Testis (tissue), 3 donors: Measurements from ENCODE around the gene RNF149. TPM values are rescaled to one million over a fixed set of nuclear protein-coding genes. Genes with fewer than 3 reads are reported as not detected.

Experiments used
- DNase-seq: peaks from one replicate; pipeline ENCODE4 v3.0.0-alpha.2; 2019
- H3K27ac ChIP-seq, 2 donors: fragments of 200-600 bp; sonication (generic); one replicate each; pipeline ENCODE4 v1.5.1; 2019
- H3K27me3 ChIP-seq: fragments of 200-600 bp; sonication (generic); one replicate; pipeline ENCODE4 v1.5.1; 2019
- H3K36me3 ChIP-seq: fragments of 200-600 bp; sonication (generic); one replicate; pipeline ENCODE4 v1.5.1; 2017; ENCODE audit warnings: low read depth; ENCODE audit errors: missing control alignments
- H3K4me1 ChIP-seq: fragments of 200-600 bp; sonication (generic); one replicate; pipeline ENCODE4 v1.5.1; 2019
- H3K4me3 ChIP-seq, 2 donors: fragments of 200-600 bp; sonication (generic); one replicate each; pipeline ENCODE4 v1.5.1; 2017 to 2019
- H3K9me3 ChIP-seq: fragments of 200-600 bp; sonication (generic); one replicate; pipeline ENCODE4 v1.5.1; 2017
- POLR2A ChIP-seq: fragments of 450-650 bp; IDR thresholded peaks from one replicate; pipeline ENCODE4 v1.6.1; 2017; ENCODE audit warnings: antibody characterized with exemption, mild to moderate bottlenecking, moderate library complexity
- WGBS, 2 donors: methylation state at CpG; one replicate each; pipeline ENCODE4 v1.1.5; 2018; 5-methylcytosine and 5-hydroxymethylcytosine counted together
- intact Hi-C: fragments of 100-400 bp; cut with DNase I; formaldehyde crosslinking; loops from one replicate; pipeline ENCODE4 v1.15.1; 2023; ENCODE audit warnings: low total_unique reads
- polyA plus RNA-seq: library from polyadenylated mRNA; stranded (reverse); fragments of 350-450 nt; fragmentation: Illumina TruSeq; extraction: RNeasy Lipid Tissue Mini Kit (QIAGEN cat#74804); gene quantifications from one replicate; pipeline ENCODE4 v1.2.3, GENCODE V29; 2014; ENCODE audit warnings: low read depth, low replicate concordance; ENCODE audit not compliant: insufficient read depth
- total RNA-seq, 2 donors: library from RNA; depleted of rRNA; stranded (reverse); fragments of >200 nt; gene quantifications; one replicate each; pipeline ENCODE4 v1.2.3, GENCODE V29; 2016
- TF ChIP-seq, protein P1 (sequence below), 3 experiments: fragments of 450-650 bp in 2 of 3; fragments of 200-600 bp in 1 of 3; sonication (generic) in 1 of 3; IDR thresholded peaks; one replicate each; pipeline ENCODE4 v1.5.1; 2016 to 2019; ENCODE audit warnings: antibody characterized with exemption in 3 of 3, mild to moderate bottlenecking in 2 of 3, moderate library complexity in 1 of 3

RNF149 gene
- total and polyA plus RNA-seq, 3 donors from 2014 or later = 58.0 to 107 (median 95.0) TPM

DNA sequence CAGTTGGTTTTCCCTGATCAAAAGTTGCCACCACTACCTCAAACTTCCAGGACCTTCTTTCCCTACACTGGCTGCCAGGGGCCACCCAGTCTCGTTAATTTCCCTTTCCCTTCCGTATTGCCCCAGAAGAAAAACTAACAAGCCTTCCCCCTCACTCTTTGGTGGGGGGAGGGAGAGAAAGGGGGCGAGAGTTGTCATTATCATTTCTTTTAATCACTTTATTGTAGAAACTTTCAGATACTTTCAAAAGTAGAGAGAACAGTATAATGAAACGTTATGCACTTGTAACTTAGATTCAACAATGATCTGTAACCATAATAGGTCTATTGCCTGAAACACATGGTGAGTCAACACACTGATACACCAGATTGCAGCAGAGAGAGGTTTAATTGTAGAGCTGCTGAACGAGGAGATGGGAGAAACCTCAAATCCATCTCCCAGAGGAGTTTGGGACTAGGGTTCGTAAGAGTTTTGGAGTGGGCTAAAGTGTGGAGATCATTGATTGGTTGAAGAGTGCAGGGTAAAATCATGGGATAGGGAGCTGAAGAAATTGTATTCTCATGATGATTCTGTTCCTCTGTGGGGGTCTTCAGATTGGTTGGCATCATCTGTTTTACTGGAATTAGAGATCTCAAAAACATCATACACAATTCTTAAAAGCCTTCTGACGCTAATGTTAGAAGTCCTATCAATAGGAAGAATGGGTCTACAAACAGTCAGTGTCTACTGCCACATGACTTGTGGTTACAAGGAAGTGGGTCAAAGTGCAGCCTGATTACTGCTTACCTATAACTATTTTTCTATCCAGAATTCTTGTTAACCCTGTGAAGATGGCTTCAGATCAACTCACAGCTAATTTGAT lies 2.6 kb upstream of the RNF149 start:
- Histone ChIP-seq H3K27me3 (no peaks in the 10 kb centered on the region), H3K4me3 (no peak overlapping the region), H3K27ac (no peak overlapping the region), H3K4me1 (no peaks in the 10 kb centered on the region), H3K9me3 (no peaks in the 10 kb centered on the region), H3K36me3 (no peaks in the 10 kb centered on the region)
- intact Hi-C loops = no loop called here
- 54 to 68% methylated on average over 7 of the region's 7 CpGs for WGBS, 2 donors
- TF ChIP-seq, protein P1, sequence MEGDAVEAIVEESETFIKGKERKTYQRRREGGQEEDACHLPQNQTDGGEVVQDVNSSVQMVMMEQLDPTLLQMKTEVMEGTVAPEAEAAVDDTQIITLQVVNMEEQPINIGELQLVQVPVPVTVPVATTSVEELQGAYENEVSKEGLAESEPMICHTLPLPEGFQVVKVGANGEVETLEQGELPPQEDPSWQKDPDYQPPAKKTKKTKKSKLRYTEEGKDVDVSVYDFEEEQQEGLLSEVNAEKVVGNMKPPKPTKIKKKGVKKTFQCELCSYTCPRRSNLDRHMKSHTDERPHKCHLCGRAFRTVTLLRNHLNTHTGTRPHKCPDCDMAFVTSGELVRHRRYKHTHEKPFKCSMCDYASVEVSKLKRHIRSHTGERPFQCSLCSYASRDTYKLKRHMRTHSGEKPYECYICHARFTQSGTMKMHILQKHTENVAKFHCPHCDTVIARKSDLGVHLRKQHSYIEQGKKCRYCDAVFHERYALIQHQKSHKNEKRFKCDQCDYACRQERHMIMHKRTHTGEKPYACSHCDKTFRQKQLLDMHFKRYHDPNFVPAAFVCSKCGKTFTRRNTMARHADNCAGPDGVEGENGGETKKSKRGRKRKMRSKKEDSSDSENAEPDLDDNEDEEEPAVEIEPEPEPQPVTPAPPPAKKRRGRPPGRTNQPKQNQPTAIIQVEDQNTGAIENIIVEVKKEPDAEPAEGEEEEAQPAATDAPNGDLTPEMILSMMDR (IDR thresholded peaks at IDR 0.05) = no peak
- no peak for TF ChIP-seq POLR2A
- DNase-seq = no peak

DNA sequence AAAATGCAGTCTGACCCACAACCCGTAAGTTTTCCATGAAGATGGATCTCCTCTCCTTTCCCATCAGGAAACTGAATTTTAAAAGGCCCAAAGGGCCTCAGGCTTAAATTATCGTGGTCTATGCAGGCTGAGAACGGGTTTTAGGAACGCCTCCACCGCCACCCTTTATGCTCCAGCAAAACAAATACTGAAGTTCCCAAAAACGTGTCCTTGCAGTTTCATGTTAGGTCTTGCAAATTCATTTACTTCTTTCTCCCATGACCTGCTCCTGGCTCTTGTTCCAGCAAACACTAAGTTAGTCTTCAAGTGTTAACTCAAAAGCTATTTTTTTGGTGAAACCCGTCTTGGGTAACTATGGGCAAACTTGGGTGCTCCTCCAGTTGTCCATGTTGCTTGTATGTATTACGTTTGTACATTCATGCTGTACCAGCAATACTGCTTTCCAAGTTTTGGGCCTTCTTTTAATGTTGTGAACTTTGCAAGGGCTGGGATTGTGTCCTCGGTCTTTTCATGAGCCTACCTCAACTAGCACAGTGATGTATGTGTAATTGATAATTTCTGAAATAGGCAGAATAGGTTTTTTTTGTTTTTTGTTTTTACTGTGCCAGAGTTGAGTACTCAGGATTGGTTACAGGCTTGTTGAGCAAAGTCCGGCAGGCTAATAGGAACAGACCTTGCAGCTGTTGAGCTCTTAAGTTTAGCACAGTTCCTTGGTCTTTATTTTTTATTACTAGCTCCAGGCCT lies 1.8 kb upstream of the RNF149 start:
- Histone ChIP-seq H3K36me3 (no peaks in the 10 kb centered on the region), H3K9me3 (no peaks in the 10 kb centered on the region), H3K27me3 (no peaks in the 10 kb centered on the region), H3K4me3 (no peak overlapping the region), H3K27ac (no peak overlapping the region), H3K4me1 (peaks cover 7% of the 10 kb centered on the region)
- no peak for TF ChIP-seq POLR2A
- TF ChIP-seq, protein P1 (IDR thresholded peaks at IDR 0.05) = no peak
- intact Hi-C loops = no loop called here
- DNase-seq = no peak
- 62 to 70% methylated on average over 10 of the region's 10 CpGs for WGBS, 2 donors

DNA sequence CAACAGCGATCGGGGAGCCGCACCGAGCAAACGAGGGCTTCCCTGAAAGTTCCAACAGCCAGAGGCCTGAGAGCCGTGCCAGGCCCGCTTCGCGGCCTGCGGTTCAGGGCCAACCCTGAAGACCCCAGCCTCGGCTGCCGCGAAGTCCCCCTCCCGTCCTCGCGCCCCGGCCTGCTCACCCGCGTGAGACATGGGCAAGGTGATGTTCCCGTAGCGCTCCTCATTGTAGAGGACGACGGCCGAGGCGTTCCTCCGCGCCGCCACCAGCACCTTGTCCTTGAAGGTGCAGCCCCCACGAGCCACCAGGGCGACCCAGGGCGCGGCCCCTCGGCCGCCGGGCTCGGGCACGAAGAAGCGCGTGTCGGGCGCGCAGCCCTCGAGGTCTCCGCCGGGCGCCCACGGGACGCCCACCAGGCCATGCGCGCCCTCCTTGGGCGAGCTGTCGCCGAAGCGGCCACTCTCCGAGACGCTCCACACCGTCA lies 510 bp downstream of the RNF149 start:
- no peaks in the 10 kb centered on the region for H3K36me3 ChIP-seq
- peak overlapping the region; percentile 90 to 92 for H3K4me3 ChIP-seq
- WGBS, 2 donors = 0 to 8% methylated on average over 2 to 24 of the region's 57 CpGs
- H3K9me3 ChIP-seq = no peaks in the 10 kb centered on the region
- H3K27ac ChIP-seq = peak overlapping the region; percentile 92 to 93
- no peak for TF ChIP-seq POLR2A
- H3K4me1 ChIP-seq = peaks cover 13% of the 10 kb centered on the region
- intact Hi-C loops = no loop called here
- peak; percentile 20 for DNase-seq
- H3K27me3 ChIP-seq = no peaks in the 10 kb centered on the region

DNA sequence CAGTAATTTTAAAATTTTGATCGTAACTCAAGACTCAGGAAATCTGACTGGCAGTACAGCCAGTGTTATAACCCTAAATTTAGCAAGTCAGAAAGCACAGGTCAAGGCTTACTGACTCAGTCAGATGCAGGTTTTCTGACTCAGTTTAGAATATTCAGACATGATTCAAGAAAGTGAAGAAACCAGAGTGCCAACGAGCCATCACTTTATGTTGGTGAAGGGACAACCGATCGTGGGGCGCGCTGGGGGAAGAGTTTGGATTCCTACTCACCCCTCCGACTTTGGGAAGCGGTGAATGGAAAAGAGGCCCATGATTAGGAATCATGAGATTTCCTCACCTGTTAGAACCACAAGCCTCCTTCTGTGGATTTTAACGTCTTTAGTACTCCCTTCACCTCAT lies 998 bp downstream of the RNF149 start:
- H3K27me3 ChIP-seq = no peaks in the 10 kb centered on the region
- H3K36me3 ChIP-seq = no peaks in the 10 kb centered on the region
- peaks cover 13% of the 10 kb centered on the region for H3K4me1 ChIP-seq
- no peaks in the 10 kb centered on the region for H3K9me3 ChIP-seq
- H3K27ac ChIP-seq = peak overlapping the region; percentile 92 to 93
- intact Hi-C loops = no loop called here
- TF ChIP-seq, protein P1 (IDR thresholded peaks at IDR 0.05) = no peak
- TF ChIP-seq POLR2A = no peak
- H3K4me3 ChIP-seq = peak overlapping the region; percentile 90 to 92
- WGBS, 2 donors = 13 to 18% methylated on average over 9 of the region's 9 CpGs
- DNase-seq = no peak

DNA sequence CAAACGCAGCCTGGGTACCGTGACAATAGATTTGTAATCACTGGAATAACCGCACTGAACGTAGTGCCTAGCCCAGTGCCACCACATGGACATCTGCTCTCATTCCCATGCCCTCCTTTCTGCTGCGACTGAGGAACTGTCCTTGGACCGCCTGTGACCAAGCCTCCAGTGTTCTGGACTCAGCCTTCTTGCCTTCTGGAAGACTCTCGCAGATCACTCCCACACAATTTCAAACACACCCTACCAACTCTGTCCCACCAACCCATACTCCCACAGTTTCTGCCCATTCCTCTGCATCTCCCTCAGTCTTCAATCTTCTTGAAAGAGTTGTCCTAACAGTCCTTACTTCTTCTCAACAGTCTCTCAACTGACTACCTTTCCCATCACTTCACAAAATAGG lies 2.1 kb downstream of the RNF149 start:
- WGBS, 2 donors = 34 to 40% methylated on average over 7 of the region's 7 CpGs
- Histone ChIP-seq H3K4me1 (peaks cover 13% of the 10 kb centered on the region), H3K36me3 (no peaks in the 10 kb centered on the region), H3K27ac (peak overlapping the region; percentile 92 to 93), H3K9me3 (no peaks in the 10 kb centered on the region), H3K27me3 (no peaks in the 10 kb centered on the region), H3K4me3 (peak overlapping the region in 1 of 2 donors; percentile 90)
- TF ChIP-seq POLR2A = no peak
- DNase-seq = peak; percentile 68
- intact Hi-C loops = no loop called here
